ENCODE results near the gene CEP95. TPM values are rescaled to one million over a fixed set of nuclear protein-coding genes. Genes with fewer than 3 reads are reported as not detected.
"Not testable (repeated sequence)": the region's sequence is repeated elsewhere in the genome, so short reads cannot be mapped to it uniquely, and the experiment has no call there.

The CEP95 gene
- total and polyA plus RNA-seq, 7 experiments from 2014 or later: 11.3 to 192 (median 114) TPM

DNA sequence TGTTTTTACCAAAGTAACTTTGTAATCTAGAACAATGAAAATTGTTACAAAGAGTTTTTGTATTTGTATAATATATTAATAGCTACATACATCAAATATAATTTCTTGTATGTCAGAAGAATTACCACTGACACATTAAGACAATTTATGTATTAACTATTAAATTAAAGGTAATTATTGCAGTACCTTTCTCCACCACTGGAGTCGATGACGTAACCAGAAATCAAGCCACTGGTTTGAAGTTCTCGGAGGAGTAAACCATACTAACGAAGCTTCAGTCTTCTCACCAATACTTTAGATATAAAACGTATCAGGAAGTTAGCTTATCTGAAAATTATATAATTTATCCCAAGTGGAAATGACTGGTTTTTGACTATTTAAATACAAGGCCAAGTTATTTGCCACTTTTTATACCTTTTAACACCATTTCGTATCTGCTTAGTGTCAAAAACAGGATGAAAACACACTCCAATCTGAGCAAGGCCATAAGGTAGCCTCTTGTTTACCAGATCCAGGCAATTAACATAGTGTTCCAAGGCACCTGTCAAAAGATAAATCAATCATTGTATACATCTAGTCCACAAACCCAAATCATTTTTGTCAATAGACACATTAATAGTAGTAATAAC, 14.2 kb upstream of the CEP95 start:
- Histone ChIP-seq H3K4me3 (ENCODE audit: low read length) (no peak overlapping the region), H3K4me1 (ENCODE audit: control insufficient read depth in 2 of 2, insufficient read depth in 2 of 2, low read length in 2 of 2) (peaks cover 16 to 20% of the 10 kb centered on the region in 2 donors), H3K27me3 (ENCODE audit: control insufficient read depth in 2 of 2, insufficient read depth in 2 of 2, low read length in 2 of 2) (no peaks in the 10 kb centered on the region), H3K27ac (ENCODE audit: low read depth, low read length) (no peak overlapping the region), H3K9me3 (ENCODE audit: control insufficient read depth in 2 of 3, low read length in 3 of 3) (no peaks in the 10 kb centered on the region), H3K36me3 (ENCODE audit: control insufficient read depth in 2 of 3, insufficient read depth in 3 of 3, low read length in 3 of 3) (peaks cover 7 to 25% (median 9%) of the 10 kb centered on the region in 3 experiments)
- Mint-ChIP-seq H3K9me3 (peaks cover 0 to 17% (median 0%) of the 10 kb centered on the region in 11 donors), H3K4me3 (peak overlapping the region in 2 of 10 donors; percentile 34 to 35), H3K27me3 (no peaks in the 10 kb centered on the region), H3K27ac (peak overlapping the region in 4 of 9 donors; percentile 45 to 69 (median 60)), H3K4me1 (peaks cover 31 to 53% (median 41%) of the 10 kb centered on the region in 7 donors), H3K36me3 (peaks cover 8 to 26% (median 24%) of the 10 kb centered on the region in 5 donors)
- intact Hi-C loops (cut with micrococcal nuclease): loop anchor here (2.0 to 5.0 kb wide), 3 partner anchors 14 to 185 kb away; partner anchors contain the start of genes CEP95 (in 1 of the 2) and DDX5 (in 1 of the 2)
- ChIA-PET POLR2A (interaction anchor here (0.6 to 4.8 kb wide), 7 partner anchors 9 to 104 kb away, joined by 3 to 75 read pairs (median 3); partner anchors contain the start of genes CEP95 and DDX5), CTCF (interaction anchor here (0.7 to 5.7 kb wide), 6 partner anchors 10 to 203 kb away, joined by 3 to 131 read pairs (median 4); partner anchors contain the start of genes CEP95 and DDX5)
- ATAC-seq: no peak
- peak in 6 of 9 donors; percentile 31 to 53 (median 40) for DNase-seq

DNA sequence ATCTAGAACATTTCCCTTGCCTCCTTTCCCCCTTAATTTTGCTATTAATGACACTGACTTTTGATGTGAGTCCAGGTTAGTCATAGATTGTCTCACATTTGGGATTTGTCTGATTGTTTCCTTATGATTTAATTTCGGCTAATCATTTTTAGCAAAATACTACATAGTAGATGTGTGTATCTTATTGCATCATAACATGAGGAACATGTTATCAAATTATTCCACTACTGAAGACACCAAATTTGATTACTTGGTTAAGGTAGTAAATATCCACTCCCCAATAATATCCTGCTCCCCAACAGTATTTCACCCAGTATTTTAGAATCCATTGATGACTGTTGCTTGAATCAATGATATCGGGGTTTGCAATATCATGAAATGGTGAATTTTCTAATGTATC, 12.7 kb upstream of the CEP95 start:
- H3K27ac Mint-ChIP-seq: peak overlapping the region in 5 of 9 donors; percentile 3 to 72 (median 36)
- peaks cover 12 to 32% (median 14%) of the 10 kb centered on the region in 3 experiments for H3K36me3 ChIP-seq (ENCODE audit: control insufficient read depth in 2 of 3, insufficient read depth in 3 of 3, low read length in 3 of 3)
- POLR2A ChIA-PET: interaction anchor here (0.6 to 5.7 kb wide), 2 partner anchors 11 to 289 kb away, joined by 3 to 224 read pairs; partner anchors contain the start of genes CEP95 and DDX5
- CTCF ChIA-PET: no interaction called here
- no peaks in the 10 kb centered on the region for H3K27me3 Mint-ChIP-seq
- H3K4me3 Mint-ChIP-seq: peak overlapping the region in 9 of 10 donors; percentile 0 to 99 (median 76)
- H3K9me3 ChIP-seq (ENCODE audit: control insufficient read depth in 2 of 3, low read length in 3 of 3): no peaks in the 10 kb centered on the region
- peaks cover 18 to 23% of the 10 kb centered on the region in 2 donors for H3K4me1 ChIP-seq (ENCODE audit: control insufficient read depth in 2 of 2, insufficient read depth in 2 of 2, low read length in 2 of 2)
- H3K36me3 Mint-ChIP-seq: peaks cover 12 to 26% (median 20%) of the 10 kb centered on the region in 5 donors
- H3K4me3 ChIP-seq (ENCODE audit: low read length): no peak overlapping the region
- DNase-seq: no peak
- H3K27me3 ChIP-seq (ENCODE audit: control insufficient read depth in 2 of 2, insufficient read depth in 2 of 2, low read length in 2 of 2): no peaks in the 10 kb centered on the region
- peaks cover 39 to 67% (median 55%) of the 10 kb centered on the region in 7 donors for H3K4me1 Mint-ChIP-seq
- no peak for ATAC-seq
- peaks cover 0 to 26% (median 0%) of the 10 kb centered on the region in 11 donors for H3K9me3 Mint-ChIP-seq
- no peak overlapping the region for H3K27ac ChIP-seq (ENCODE audit: low read depth, low read length)
- intact Hi-C loops (cut with micrococcal nuclease): loop anchor here (5.0 kb wide), 2 partner anchors 172 to 187 kb away; no protein-coding TSS in a partner anchor

DNA sequence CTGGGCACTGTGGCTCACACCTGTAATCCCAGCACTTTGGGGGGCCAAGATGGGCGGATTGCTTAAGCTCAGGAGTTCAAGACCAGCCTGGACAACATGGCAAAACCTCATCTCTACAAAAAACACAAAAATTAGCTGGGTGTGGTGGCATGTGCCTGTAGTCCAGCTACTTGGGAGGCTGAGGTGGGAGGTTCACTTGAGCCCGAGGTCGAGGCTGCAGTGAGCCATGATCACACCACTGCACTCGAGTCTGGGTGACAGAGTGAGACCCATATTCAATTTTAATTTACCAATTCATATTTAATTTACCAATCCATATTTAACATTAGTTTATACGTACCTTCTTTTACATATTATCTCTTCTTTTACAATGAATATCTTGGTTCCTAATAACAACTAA, 11.5 kb upstream of the CEP95 start:
- H3K4me1 Mint-ChIP-seq: peaks cover 40 to 76% (median 65%) of the 10 kb centered on the region in 7 donors
- H3K27ac Mint-ChIP-seq: peak overlapping the region in 1 of 9 donors; percentile 49
- peak overlapping the region; percentile 76 to 100 (median 99) for H3K4me3 Mint-ChIP-seq
- H3K27ac ChIP-seq (ENCODE audit: low read depth, low read length); H3K27me3 Mint-ChIP-seq; intact Hi-C loops (cut with micrococcal nuclease); ATAC-seq; H3K4me3 ChIP-seq (ENCODE audit: low read length); DNase-seq; H3K27me3 ChIP-seq (ENCODE audit: control insufficient read depth in 2 of 2, insufficient read depth in 2 of 2, low read length in 2 of 2); H3K9me3 ChIP-seq (ENCODE audit: control insufficient read depth in 2 of 3, low read length in 3 of 3): not testable (repeated sequence)
- Histone ChIP-seq H3K4me1 (ENCODE audit: control insufficient read depth in 2 of 2, insufficient read depth in 2 of 2, low read length in 2 of 2) (peaks cover 23% of the 10 kb centered on the region in 2 donors), H3K36me3 (ENCODE audit: control insufficient read depth in 2 of 3, insufficient read depth in 3 of 3, low read length in 3 of 3) (peaks cover 14 to 33% (median 23%) of the 10 kb centered on the region in 3 experiments)
- peaks cover 0 to 34% (median 0%) of the 10 kb centered on the region in 11 donors for H3K9me3 Mint-ChIP-seq
- ChIA-PET CTCF (interaction anchor here (0.7 to 6.5 kb wide), 3 partner anchors 11 to 75 kb away, joined by 3 to 47 read pairs (median 30); partner anchors contain the start of genes CEP95 and DDX5), POLR2A (interaction anchor here (0.6 to 5.7 kb wide), 3 partner anchors 10 to 255 kb away, joined by 3 to 224 read pairs (median 32); partner anchors contain the start of genes CEP95 and DDX5)
- H3K36me3 Mint-ChIP-seq: peaks cover 9 to 34% (median 24%) of the 10 kb centered on the region in 5 donors

DNA sequence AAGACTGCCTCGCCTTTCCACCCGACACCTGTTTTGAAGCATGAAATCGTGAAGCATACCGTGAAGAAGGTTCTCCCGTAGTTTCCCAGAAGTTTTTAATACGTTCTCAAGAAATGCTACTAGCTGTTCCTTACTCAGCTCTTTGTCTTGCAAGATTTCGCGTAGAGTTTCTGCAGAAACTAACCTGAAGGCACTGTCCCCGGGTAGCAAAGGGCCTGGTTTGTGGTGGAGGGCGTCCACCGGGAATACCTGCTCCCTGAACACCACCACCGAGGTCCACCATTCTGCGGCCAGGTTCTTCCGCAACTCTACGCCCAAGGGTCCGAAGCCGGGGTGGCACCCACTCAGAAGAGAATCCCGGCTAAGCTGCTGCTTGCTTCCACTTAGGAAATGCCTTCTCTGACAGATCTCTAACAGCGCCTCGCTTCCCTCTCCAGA, 10.4 kb upstream of the CEP95 start:
- Histone ChIP-seq H3K9me3 (ENCODE audit: control insufficient read depth in 2 of 3, low read length in 3 of 3) (no peaks in the 10 kb centered on the region), H3K27me3 (ENCODE audit: control insufficient read depth in 2 of 2, insufficient read depth in 2 of 2, low read length in 2 of 2) (no peaks in the 10 kb centered on the region), H3K27ac (ENCODE audit: low read depth, low read length) (peak overlapping the region; percentile 83), H3K4me1 (ENCODE audit: control insufficient read depth in 2 of 2, insufficient read depth in 2 of 2, low read length in 2 of 2) (peaks cover 23 to 29% of the 10 kb centered on the region in 2 donors), H3K4me3 (ENCODE audit: low read length) (peak overlapping the region; percentile 69), H3K36me3 (ENCODE audit: control insufficient read depth in 2 of 3, insufficient read depth in 3 of 3, low read length in 3 of 3) (peaks cover 19 to 41% (median 27%) of the 10 kb centered on the region in 3 experiments)
- Mint-ChIP-seq H3K27me3 (no peaks in the 10 kb centered on the region), H3K36me3 (peaks cover 7 to 35% (median 26%) of the 10 kb centered on the region in 5 donors), H3K4me3 (peak overlapping the region; percentile 96 to 100 (median 99)), H3K9me3 (peaks cover 0 to 37% (median 0%) of the 10 kb centered on the region in 11 donors), H3K27ac (peak overlapping the region; percentile 91 to 100 (median 97)), H3K4me1 (peaks cover 43 to 83% (median 72%) of the 10 kb centered on the region in 7 donors)
- CTCF ChIA-PET: interaction anchor here (1.0 to 6.5 kb wide), 4 partner anchors 10 to 177 kb away, joined by 3 to 47 read pairs (median 17); partner anchors contain the start of genes CEP95 and DDX5
- POLR2A ChIA-PET: interaction anchor here (0.9 to 5.7 kb wide), 14 partner anchors 9 to 795 kb away, joined by 3 to 224 read pairs (median 5); partner anchors contain the start of genes CEP95 and DDX5
- intact Hi-C loops (cut with micrococcal nuclease): loop anchor here (2.0 kb wide), 5 partner anchors 152 to 794 kb away; partner anchors contain the start of gene TEX2 (in 1 of the 2)
- DNase-seq (peak in 1 of 9 donors; percentile 15), ATAC-seq (no peak)

DNA sequence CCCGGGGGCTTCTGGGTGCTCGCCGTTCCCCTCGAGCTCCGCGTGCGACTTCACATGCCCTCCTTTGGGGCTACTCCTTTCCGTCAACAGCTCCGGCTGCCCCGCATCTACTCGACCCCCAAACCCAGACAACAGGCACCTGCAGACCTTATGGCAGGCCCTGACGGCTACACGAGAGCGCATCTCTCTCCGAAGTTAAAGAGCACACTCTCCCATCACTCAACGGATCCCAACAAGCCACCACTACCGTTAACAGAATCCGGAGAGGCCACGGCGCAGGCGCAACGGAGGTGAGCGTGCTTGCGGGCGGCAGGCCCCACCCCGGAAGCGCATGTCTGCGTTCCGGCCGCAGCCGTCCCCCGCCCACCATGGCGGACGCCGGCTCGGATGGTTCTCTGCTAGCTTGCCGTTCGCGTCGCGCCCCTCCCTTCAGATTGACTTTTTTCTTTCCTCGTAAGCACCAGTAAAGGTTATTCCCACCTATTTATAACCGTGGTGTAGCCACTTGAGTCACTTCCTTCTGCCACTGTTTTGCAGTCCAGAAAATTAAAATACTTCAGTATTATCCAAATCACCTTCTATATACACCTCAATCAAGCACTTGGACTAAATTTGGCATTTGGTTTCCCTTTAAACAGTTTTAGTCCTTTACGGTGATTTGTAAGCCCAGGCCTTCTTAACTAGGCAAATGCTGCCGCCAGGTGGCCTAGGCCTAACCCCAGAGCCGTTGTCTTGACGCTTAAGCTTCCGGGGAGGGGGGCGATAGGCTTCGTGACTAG, 9.8 kb upstream of the CEP95 start, which contains the start of gene POLG2:
Gene POLG2, minus strand, starts transcription at position 269 of the 779 bp plus-strand sequence. Its CDS starts 86 bp downstream, at position 183.
- ChIA-PET POLR2A (interaction anchor here (0.9 to 5.7 kb wide), 15 partner anchors 9 to 796 kb away, joined by 3 to 224 read pairs (median 5); partner anchors contain the start of genes CEP95 and DDX5), CTCF (interaction anchor here (1.0 to 6.5 kb wide), 4 partner anchors 10 to 177 kb away, joined by 3 to 47 read pairs (median 17); partner anchors contain the start of genes CEP95 and DDX5)
- H3K4me1 Mint-ChIP-seq: peaks cover 44 to 88% (median 76%) of the 10 kb centered on the region in 7 donors
- H3K4me3 Mint-ChIP-seq: peak within 1 kb of the TSS; percentile 96 to 100 (median 99)
- DNase-seq (peak; percentile 93 to 96 (median 95)), ATAC-seq (peak; percentile 89)
- Histone ChIP-seq H3K36me3 (ENCODE audit: control insufficient read depth in 2 of 3, insufficient read depth in 3 of 3, low read length in 3 of 3) (peaks cover 24 to 42% (median 34%) of the 10 kb centered on the region in 3 experiments), H3K4me3 (ENCODE audit: low read length) (peak within 1 kb of the TSS; percentile 69), H3K4me1 (ENCODE audit: control insufficient read depth in 2 of 2, insufficient read depth in 2 of 2, low read length in 2 of 2) (peaks cover 23 to 31% of the 10 kb centered on the region in 2 donors), H3K27ac (ENCODE audit: low read depth, low read length) (peak within 1 kb of the TSS; percentile 83), H3K27me3 (ENCODE audit: control insufficient read depth in 2 of 2, insufficient read depth in 2 of 2, low read length in 2 of 2) (no peaks in the 10 kb centered on the region), H3K9me3 (ENCODE audit: control insufficient read depth in 2 of 3, low read length in 3 of 3) (no peaks in the 10 kb centered on the region)
- intact Hi-C loops (cut with micrococcal nuclease): loop anchor here (1.0 to 2.0 kb wide), 8 partner anchors 9 to 794 kb away; partner anchors contain the start of genes CEP95 (in 2 of the 2), DDX5 (in 2 of the 2) and TEX2 (in 2 of the 2)
- H3K27me3 Mint-ChIP-seq: no peaks in the 10 kb centered on the region
- H3K36me3 Mint-ChIP-seq: peaks cover 7 to 36% (median 26%) of the 10 kb centered on the region in 5 donors
- H3K27ac Mint-ChIP-seq: peak within 1 kb of the TSS; percentile 91 to 100 (median 97)
- peaks cover 0 to 37% (median 0%) of the 10 kb centered on the region in 11 donors for H3K9me3 Mint-ChIP-seq

All from naive thymus-derived CD4-positive, alpha-beta T cell (primary cell).